HG02759 (cell line): ENCODE results near the gene TCP10L.
"Not testable (repeated sequence)": the region's sequence is repeated elsewhere in the genome, so short reads cannot be mapped to it uniquely, and the experiment has no call there.

Experiments
- ATAC-seq: cut with Tn5 transposase; IDR thresholded peaks from one replicate; pipeline ENCODE4 v1.9.1; 2021; ENCODE audit warnings: mild to moderate bottlenecking, moderate library complexity; ENCODE audit not compliant: unreplicated experiment

Gene TCP10L

GRCh38 chr21:32585042-32585710 is at the start of gene TCP10L:
TSS of gene TCP10L (minus strand) at chr21:32585523. CDS start at chr21:32584304, 1,219 bp downstream.
- ATAC-seq = no peak

GRCh38 chr21:32626621-32627196 is 41.4 kb upstream of the TCP10L start:
- no peak for ATAC-seq

- ATAC-seq = not testable (repeated sequence)
Observed at GRCh38 chr21:32618218-32618617, 32.9 kb upstream of the TCP10L start.

GRCh38 chr21:32613436-32614043 is 28.2 kb upstream of the TCP10L start:
- no peak for ATAC-seq

- no peak for ATAC-seq
Observed at GRCh38 chr21:32612999-32613337, 27.6 kb upstream of the TCP10L start.

- peak; percentile 93 for ATAC-seq
Observed at GRCh38 chr21:32612075-32612998, 27.0 kb upstream of the TCP10L start, which contains the start of gene CFAP298. TSS of gene CFAP298 (minus strand) at chr21:32612377. CDS start at chr21:32612243, 134 bp downstream.

- peak; percentile 14 for ATAC-seq
Observed at GRCh38 chr21:32611471-32611997, 26.2 kb upstream of the TCP10L start.

- ATAC-seq = not testable (repeated sequence)
Observed at GRCh38 chr21:32610940-32611339, 25.6 kb upstream of the TCP10L start.

GRCh38 chr21:32608851-32609250 is 23.5 kb upstream of the TCP10L start:
- no peak for ATAC-seq

GRCh38 chr21:32605469-32605868 is 20.1 kb upstream of the TCP10L start:
- no peak for ATAC-seq

GRCh38 chr21:32604464-32604863 is 19.1 kb upstream of the TCP10L start:
- ATAC-seq = no peak

GRCh38 chr21:32603131-32603530 is 17.8 kb upstream of the TCP10L start:
- ATAC-seq = no peak

- ATAC-seq = no peak
Observed at GRCh38 chr21:32602099-32602498, 16.8 kb upstream of the TCP10L start.

GRCh38 chr21:32599526-32599925 is 14.2 kb upstream of the TCP10L start:
- ATAC-seq = no peak

- ATAC-seq = no peak
Observed at GRCh38 chr21:32599091-32599490, 13.8 kb upstream of the TCP10L start.

- ATAC-seq = no peak
Observed at GRCh38 chr21:32597205-32597604, 11.9 kb upstream of the TCP10L start.

- ATAC-seq = no peak
Observed at GRCh38 chr21:32595431-32595830, 10.1 kb upstream of the TCP10L start.

- ATAC-seq = no peak
Observed at GRCh38 chr21:32593690-32594089, 8.4 kb upstream of the TCP10L start.

GRCh38 chr21:32592929-32593502 is 7.7 kb upstream of the TCP10L start:
- no peak for ATAC-seq

- ATAC-seq = no peak
Observed at GRCh38 chr21:32590130-32590529, 4.8 kb upstream of the TCP10L start.

- no peak for ATAC-seq
Observed at GRCh38 chr21:32587651-32588050, 2.3 kb upstream of the TCP10L start.
